ENCODE data around the gene PDE7B.

DNA sequence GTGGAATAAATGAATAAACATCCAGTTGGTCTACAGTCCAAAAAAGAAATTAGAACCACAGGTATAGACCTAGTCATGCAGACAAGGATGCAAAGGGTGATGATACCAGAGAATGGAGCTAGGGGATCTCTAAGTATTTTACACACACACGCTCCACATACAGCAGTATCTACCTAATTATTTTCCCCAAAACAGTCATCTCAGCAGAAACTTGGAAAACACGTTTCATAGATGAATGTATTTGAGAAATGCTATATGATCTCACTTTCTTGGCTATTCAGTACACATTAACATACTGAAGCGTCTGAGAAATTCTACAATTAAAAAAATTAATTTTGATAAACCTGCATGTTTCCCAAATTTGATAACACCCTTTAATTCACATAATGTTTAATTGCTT is 243.3 kb downstream of the PDE7B start:
- TF ChIP-seq, protein P1, sequence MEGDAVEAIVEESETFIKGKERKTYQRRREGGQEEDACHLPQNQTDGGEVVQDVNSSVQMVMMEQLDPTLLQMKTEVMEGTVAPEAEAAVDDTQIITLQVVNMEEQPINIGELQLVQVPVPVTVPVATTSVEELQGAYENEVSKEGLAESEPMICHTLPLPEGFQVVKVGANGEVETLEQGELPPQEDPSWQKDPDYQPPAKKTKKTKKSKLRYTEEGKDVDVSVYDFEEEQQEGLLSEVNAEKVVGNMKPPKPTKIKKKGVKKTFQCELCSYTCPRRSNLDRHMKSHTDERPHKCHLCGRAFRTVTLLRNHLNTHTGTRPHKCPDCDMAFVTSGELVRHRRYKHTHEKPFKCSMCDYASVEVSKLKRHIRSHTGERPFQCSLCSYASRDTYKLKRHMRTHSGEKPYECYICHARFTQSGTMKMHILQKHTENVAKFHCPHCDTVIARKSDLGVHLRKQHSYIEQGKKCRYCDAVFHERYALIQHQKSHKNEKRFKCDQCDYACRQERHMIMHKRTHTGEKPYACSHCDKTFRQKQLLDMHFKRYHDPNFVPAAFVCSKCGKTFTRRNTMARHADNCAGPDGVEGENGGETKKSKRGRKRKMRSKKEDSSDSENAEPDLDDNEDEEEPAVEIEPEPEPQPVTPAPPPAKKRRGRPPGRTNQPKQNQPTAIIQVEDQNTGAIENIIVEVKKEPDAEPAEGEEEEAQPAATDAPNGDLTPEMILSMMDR (IDR thresholded peaks at IDR 0.05; ENCODE audit: insufficient read depth, low read length): no peak
- TF ChIP-seq GABPA (IDR thresholded peaks at IDR 0.05; ENCODE audit: low read depth) (no peak), POLR2AphosphoS5 (IDR thresholded peaks at IDR 0.05; ENCODE audit: low read depth) (no peak), SPI1 (IDR thresholded peaks at IDR 0.05; ENCODE audit: borderline replicate concordance, low read depth) (no peak)
- TF ChIP-seq, protein P2, sequence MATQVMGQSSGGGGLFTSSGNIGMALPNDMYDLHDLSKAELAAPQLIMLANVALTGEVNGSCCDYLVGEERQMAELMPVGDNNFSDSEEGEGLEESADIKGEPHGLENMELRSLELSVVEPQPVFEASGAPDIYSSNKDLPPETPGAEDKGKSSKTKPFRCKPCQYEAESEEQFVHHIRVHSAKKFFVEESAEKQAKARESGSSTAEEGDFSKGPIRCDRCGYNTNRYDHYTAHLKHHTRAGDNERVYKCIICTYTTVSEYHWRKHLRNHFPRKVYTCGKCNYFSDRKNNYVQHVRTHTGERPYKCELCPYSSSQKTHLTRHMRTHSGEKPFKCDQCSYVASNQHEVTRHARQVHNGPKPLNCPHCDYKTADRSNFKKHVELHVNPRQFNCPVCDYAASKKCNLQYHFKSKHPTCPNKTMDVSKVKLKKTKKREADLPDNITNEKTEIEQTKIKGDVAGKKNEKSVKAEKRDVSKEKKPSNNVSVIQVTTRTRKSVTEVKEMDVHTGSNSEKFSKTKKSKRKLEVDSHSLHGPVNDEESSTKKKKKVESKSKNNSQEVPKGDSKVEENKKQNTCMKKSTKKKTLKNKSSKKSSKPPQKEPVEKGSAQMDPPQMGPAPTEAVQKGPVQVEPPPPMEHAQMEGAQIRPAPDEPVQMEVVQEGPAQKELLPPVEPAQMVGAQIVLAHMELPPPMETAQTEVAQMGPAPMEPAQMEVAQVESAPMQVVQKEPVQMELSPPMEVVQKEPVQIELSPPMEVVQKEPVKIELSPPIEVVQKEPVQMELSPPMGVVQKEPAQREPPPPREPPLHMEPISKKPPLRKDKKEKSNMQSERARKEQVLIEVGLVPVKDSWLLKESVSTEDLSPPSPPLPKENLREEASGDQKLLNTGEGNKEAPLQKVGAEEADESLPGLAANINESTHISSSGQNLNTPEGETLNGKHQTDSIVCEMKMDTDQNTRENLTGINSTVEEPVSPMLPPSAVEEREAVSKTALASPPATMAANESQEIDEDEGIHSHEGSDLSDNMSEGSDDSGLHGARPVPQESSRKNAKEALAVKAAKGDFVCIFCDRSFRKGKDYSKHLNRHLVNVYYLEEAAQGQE (IDR thresholded peaks at IDR 0.05; ENCODE audit: insufficient replicate concordance, low read depth): no peak
